ENCODE data around the gene PLPPR1. TPM values are rescaled to one million over a fixed set of nuclear protein-coding genes. Genes with fewer than 3 reads are reported as not detected.

Gene PLPPR1
- total RNA-seq, 1 experiment from 2014 or later, result 2.4 TPM

GRCh38 chr9:101146508-101146907 is 118.0 kb downstream of the PLPPR1 start:
- Histone ChIP-seq H3K14ac (ENCODE audit: insufficient read depth, low read length) (no peak overlapping the region), H2BK5ac (ENCODE audit: insufficient read length, low read length) (no peak overlapping the region), H3K27me3 (ENCODE audit: insufficient read depth, low read length) (no peaks in the 10 kb centered on the region; the same call in 1 of the 2 replicates), H2BK12ac (ENCODE audit: insufficient read length, low read depth, low read length) (no peak overlapping the region), H3K9ac (ENCODE audit: extremely low read depth, insufficient read length, low read length) (no peak overlapping the region), H4K91ac (ENCODE audit: insufficient read length, low read depth, low read length) (no peak overlapping the region), H2AFZ (ENCODE audit: low read length) (no peak overlapping the region), H3T11ph (ENCODE audit: low read length) (no peak overlapping the region), H4K8ac (replicated peaks; ENCODE audit: insufficient read length, low read depth, low read length) (no peak overlapping the region), H3K18ac (ENCODE audit: insufficient read length, low read depth, low read length) (no peak overlapping the region), H3K4me2 (ENCODE audit: insufficient read depth, insufficient read length, low read length) (no peak overlapping the region), H2AK5ac (ENCODE audit: insufficient read length, low read length) (no peak overlapping the region), H4K5ac (ENCODE audit: insufficient read length, low read depth, low read length) (no peak overlapping the region), H2BK120ac (ENCODE audit: low read depth, low read length, poor library complexity, severe bottlenecking) (no peak overlapping the region), H4K20me1 (ENCODE audit: control insufficient read depth, insufficient read depth, insufficient read length) (no peaks in the 10 kb centered on the region), H3K9me3 (ENCODE audit: control insufficient read depth, low read depth, low read length) (no peaks in the 10 kb centered on the region), H2BK20ac (ENCODE audit: low read depth, low read length, poor library complexity, severe bottlenecking) (no peak overlapping the region), H3K23me2 (ENCODE audit: insufficient read length, low read depth, low read length, poor library complexity, severe bottlenecking) (no peaks in the 10 kb centered on the region), H3K79me1 (ENCODE audit: insufficient read depth, low read depth, low read length, poor library complexity, severe bottlenecking) (no peaks in the 10 kb centered on the region), H3K4me1 (ENCODE audit: insufficient read depth, low read length) (peaks cover 7% of the 10 kb centered on the region), H3K27ac (ENCODE audit: insufficient read length, low read depth, low read length) (no peak overlapping the region), H3K23ac (ENCODE audit: insufficient read length, low read depth, low read length) (no peak overlapping the region), H3K79me2 (ENCODE audit: insufficient read depth, low read length) (no peaks in the 10 kb centered on the region), H3K56ac (ENCODE audit: insufficient read length, low read depth, low read length) (no peak overlapping the region), H3K4ac (ENCODE audit: low read depth, low read length) (no peak overlapping the region), H2BK15ac (ENCODE audit: low read depth, low read length) (no peak overlapping the region)
- Mint-ChIP-seq H3K27ac (no peak overlapping the region), H3K36me3 (ENCODE audit: insufficient read depth in 1 of 3, low read depth in 3 of 3) (peaks cover 8 to 22% (median 18%) of the 10 kb centered on the region in 3 experiments), H3K27me3 (ENCODE audit: low read depth) (no peaks in the 10 kb centered on the region), H3K9me3 (peaks cover 18 to 20% of the 10 kb centered on the region in 2 experiments), H3K4me1 (peaks cover 33 to 38% of the 10 kb centered on the region in 2 experiments), H3K4me3 (no peak overlapping the region)
- no peak for DNase-seq
- TF ChIP-seq CTCF (conservative IDR thresholded peaks at IDR 0.05), result no peak
- WGBS (ENCODE audit: extremely low coverage, insufficient read length, low lambda C conversion rate), result no CpG with 5 or more reads among the region's 4 CpGs
